Mesenchymal stem cell (in vitro differentiated cells and primary cell): Measurements from ENCODE around the gene SCUBE3.

ENCODE experiments used
- DNase-seq: peaks from one replicate; pipeline ENCODE4 v3.0.0-alpha.2; 2013
- H2AFZ ChIP-seq: one replicate; pipeline ENCODE4 v1.6.1; 2013; ENCODE audit warnings: low read depth, mild to moderate bottlenecking, control low read depth, inconsistent platforms, low read length, moderate library complexity
- H2AK5ac ChIP-seq: 2 replicates; pipeline ENCODE4 v1.6.1; 2013; ENCODE audit warnings: low read length, moderate library complexity, mild to moderate bottlenecking, inconsistent platforms; ENCODE audit not compliant: severe bottlenecking
- H2BK120ac ChIP-seq: one replicate; pipeline ENCODE4 v1.6.1; 2013; ENCODE audit warnings: low read depth, mild to moderate bottlenecking, inconsistent platforms, low read length, moderate library complexity
- H2BK12ac ChIP-seq, 2 experiments: one replicate each; pipeline ENCODE4 v1.6.1; 2013; ENCODE audit warnings: inconsistent platforms in 2 of 2, low read length in 2 of 2, mild to moderate bottlenecking in 2 of 2, moderate library complexity in 2 of 2, control low read depth in 1 of 2
- H2BK15ac ChIP-seq: one replicate; pipeline ENCODE4 v1.6.1; 2013; ENCODE audit warnings: mild to moderate bottlenecking, low read depth, inconsistent platforms; ENCODE audit not compliant: poor library complexity, severe bottlenecking
- H2BK5ac ChIP-seq: 2 replicates; pipeline ENCODE4 v1.6.1; 2013; ENCODE audit warnings: low read depth, mild to moderate bottlenecking, low read length, control low read depth, inconsistent platforms; ENCODE audit not compliant: poor library complexity, severe bottlenecking
- H3K14ac ChIP-seq, 2 experiments: one replicate each; pipeline ENCODE4 v1.6.1; 2013; ENCODE audit warnings: inconsistent platforms in 2 of 2, low read length in 2 of 2, control low read depth in 1 of 2, mild to moderate bottlenecking in 1 of 2, moderate library complexity in 1 of 2
- H3K18ac ChIP-seq, 2 experiments: one replicate each; pipeline ENCODE4 v1.6.1; 2013; ENCODE audit warnings: inconsistent platforms in 2 of 2, low read length in 2 of 2, control low read depth in 1 of 2, low read depth in 1 of 2, mild to moderate bottlenecking in 1 of 2
- H3K23ac ChIP-seq, 2 experiments: one replicate each; pipeline ENCODE4 v1.6.1; 2013; ENCODE audit warnings: inconsistent platforms in 2 of 2, low read length in 2 of 2, mild to moderate bottlenecking in 2 of 2, moderate library complexity in 2 of 2, control low read depth in 1 of 2
- H3K27ac ChIP-seq: 2 replicates; pipeline ENCODE4 v1.5.1; 2013; ENCODE audit warnings: mild to moderate bottlenecking, moderate library complexity, low read length, control low read depth, inconsistent platforms; ENCODE audit not compliant: poor library complexity, severe bottlenecking
- H3K27me3 ChIP-seq, 2 experiments: 2 replicates each; pipeline versions ENCODE4 v1.6.1 to v1.7.0; 2013; ENCODE audit warnings: low read length in 2 of 2, mild to moderate bottlenecking in 2 of 2, moderate library complexity in 2 of 2, control low read depth in 1 of 2, inconsistent platforms in 1 of 2; ENCODE audit not compliant: control insufficient read depth in 1 of 2, insufficient read depth in 1 of 2
- H3K36me3 ChIP-seq, 2 experiments: 2 replicates each; pipeline versions ENCODE4 v1.6.1 to v1.7.0; 2013; ENCODE audit warnings: low read length in 2 of 2, control low read depth in 1 of 2, inconsistent platforms in 1 of 2, low read depth in 1 of 2, mild to moderate bottlenecking in 1 of 2; ENCODE audit not compliant: insufficient read depth in 2 of 2, control insufficient read depth in 1 of 2
- H3K4ac ChIP-seq, 2 experiments: one replicate each; pipeline ENCODE4 v1.6.1; 2013; ENCODE audit warnings: inconsistent platforms in 2 of 2, low read length in 2 of 2, mild to moderate bottlenecking in 2 of 2, moderate library complexity in 2 of 2, control low read depth in 1 of 2, low read depth in 1 of 2
- H3K4me1 ChIP-seq: 2 replicates; pipeline ENCODE4 v1.6.1; 2013; ENCODE audit warnings: low read depth, low read length, control low read depth; ENCODE audit not compliant: control insufficient read depth, insufficient read depth
- H3K4me2 ChIP-seq: 2 replicates; pipeline ENCODE4 v1.6.1; 2013; ENCODE audit warnings: low read length, mild to moderate bottlenecking, inconsistent platforms; ENCODE audit not compliant: poor library complexity, severe bottlenecking
- H3K4me3 ChIP-seq, 2 experiments: 2 replicates each; pipeline versions ENCODE4 v1.5.1 to v1.7.0; 2013; ENCODE audit warnings: low read length in 2 of 2, mild to moderate bottlenecking in 2 of 2, control low read depth in 1 of 2, low read depth in 1 of 2; ENCODE audit not compliant: insufficient read depth in 1 of 2
- H3K79me1 ChIP-seq: replicated peaks from 2 replicates; pipeline ENCODE4 v1.6.1; 2013; ENCODE audit warnings: mild to moderate bottlenecking, control low read depth, low read length, inconsistent platforms; ENCODE audit not compliant: poor library complexity, severe bottlenecking
- H3K9ac ChIP-seq: 2 replicates; pipeline ENCODE4 v1.7.0; 2013; ENCODE audit warnings: mild to moderate bottlenecking, low read length, moderate library complexity
- H3K9me3 ChIP-seq: 2 replicates; pipeline ENCODE4 v1.7.0; 2013; ENCODE audit warnings: mild to moderate bottlenecking, low read length; ENCODE audit not compliant: control insufficient read depth
- H4K8ac ChIP-seq: one replicate; pipeline ENCODE4 v1.6.1; 2013; ENCODE audit warnings: inconsistent platforms, mild to moderate bottlenecking, low read length, moderate library complexity
- H4K91ac ChIP-seq: one replicate; pipeline ENCODE4 v1.6.1; 2013; ENCODE audit warnings: mild to moderate bottlenecking, low read length, inconsistent platforms
- WGBS: methylation state at CpG from one replicate; pipeline ENCODE4 v1.1.7; 2013; ENCODE audit warnings: mixed read lengths; 5-methylcytosine and 5-hydroxymethylcytosine counted together

The SCUBE3 gene

GRCh38 chr6:35275744-35276260 lies 62.0 kb downstream of the SCUBE3 start:
- no peaks in the 10 kb centered on the region for H3K9me3 ChIP-seq
- H2BK12ac ChIP-seq: no peak overlapping the region
- no peak overlapping the region for H3K4me2 ChIP-seq
- WGBS: 99% methylated on average over 3 of the region's 4 CpGs
- no peak overlapping the region for H2AK5ac ChIP-seq
- H3K18ac ChIP-seq: no peak overlapping the region
- H3K9ac ChIP-seq: no peak overlapping the region
- no peak overlapping the region for H4K91ac ChIP-seq
- no peak overlapping the region for H3K4ac ChIP-seq
- H2BK5ac ChIP-seq: no peak overlapping the region
- no peaks in the 10 kb centered on the region for H3K27me3 ChIP-seq
- no peak overlapping the region for H2BK15ac ChIP-seq
- H3K4me1 ChIP-seq: peaks cover 2% of the 10 kb centered on the region
- no peak overlapping the region for H3K4me3 ChIP-seq
- no peak overlapping the region for H3K14ac ChIP-seq
- H3K23ac ChIP-seq: no peak overlapping the region
- peaks cover 7 to 8% of the 10 kb centered on the region in 2 experiments for H3K36me3 ChIP-seq
- no peak for DNase-seq
- H3K79me1 ChIP-seq: peaks cover 31% of the 10 kb centered on the region
- H4K8ac ChIP-seq: no peak overlapping the region
- no peak overlapping the region for H2BK120ac ChIP-seq
- no peak overlapping the region for H2AFZ ChIP-seq
- no peak overlapping the region for H3K27ac ChIP-seq

- no peak overlapping the region for H3K14ac ChIP-seq
- H3K4me1 ChIP-seq: peaks cover 6% of the 10 kb centered on the region
- no peak overlapping the region for H2BK12ac ChIP-seq
- H3K9ac ChIP-seq: no peak overlapping the region
- H2BK120ac ChIP-seq: no peak overlapping the region
- no peak overlapping the region for H2BK5ac ChIP-seq
- peaks cover 4 to 37% of the 10 kb centered on the region in 2 experiments for H3K36me3 ChIP-seq
- H4K91ac ChIP-seq: no peak overlapping the region
- DNase-seq: no peak
- H3K4me3 ChIP-seq: no peak overlapping the region
- no peak overlapping the region for H2AFZ ChIP-seq
- no peak overlapping the region for H4K8ac ChIP-seq
- peaks cover 21% of the 10 kb centered on the region for H3K79me1 ChIP-seq
- no peaks in the 10 kb centered on the region for H3K27me3 ChIP-seq
- no peak overlapping the region for H3K23ac ChIP-seq
- WGBS: 90% methylated on average over 3 of the region's 3 CpGs
- no peak overlapping the region for H3K4ac ChIP-seq
- no peak overlapping the region for H3K18ac ChIP-seq
- H3K27ac ChIP-seq: no peak overlapping the region
- H3K4me2 ChIP-seq: no peak overlapping the region
- H2BK15ac ChIP-seq: no peak overlapping the region
- no peaks in the 10 kb centered on the region for H3K9me3 ChIP-seq
- H2AK5ac ChIP-seq: no peak overlapping the region
Observed at GRCh38 chr6:35278708-35279107, 65.0 kb downstream of the SCUBE3 start.

GRCh38 chr6:35280903-35281302 lies 67.1 kb downstream of the SCUBE3 start:
- no peak overlapping the region for H4K91ac ChIP-seq
- no peaks in the 10 kb centered on the region for H3K27me3 ChIP-seq
- H3K4ac ChIP-seq: no peak overlapping the region
- peaks cover 8 to 56% of the 10 kb centered on the region in 2 experiments for H3K36me3 ChIP-seq
- H3K9me3 ChIP-seq: no peaks in the 10 kb centered on the region
- no peak overlapping the region for H2AFZ ChIP-seq
- WGBS: 72% methylated on average over 4 of the region's 4 CpGs
- H3K9ac ChIP-seq: no peak overlapping the region
- no peak overlapping the region for H2BK12ac ChIP-seq
- no peak overlapping the region for H3K14ac ChIP-seq
- no peak overlapping the region for H4K8ac ChIP-seq
- H3K23ac ChIP-seq: no peak overlapping the region
- no peak overlapping the region for H2BK15ac ChIP-seq
- no peak for DNase-seq
- no peak overlapping the region for H2BK5ac ChIP-seq
- no peak overlapping the region for H3K27ac ChIP-seq
- H2BK120ac ChIP-seq: no peak overlapping the region
- no peak overlapping the region for H2AK5ac ChIP-seq
- no peak overlapping the region for H3K18ac ChIP-seq
- peaks cover 8% of the 10 kb centered on the region for H3K4me1 ChIP-seq
- H3K79me1 ChIP-seq: peaks cover 14% of the 10 kb centered on the region
- no peak overlapping the region for H3K4me2 ChIP-seq
- H3K4me3 ChIP-seq: no peak overlapping the region

GRCh38 chr6:35282472-35282871 lies 68.7 kb downstream of the SCUBE3 start:
- H3K4me1 ChIP-seq: peaks cover 15% of the 10 kb centered on the region
- no peaks in the 10 kb centered on the region for H3K27me3 ChIP-seq
- no peak overlapping the region for H3K27ac ChIP-seq
- no peak overlapping the region for H2BK12ac ChIP-seq
- H3K18ac ChIP-seq: no peak overlapping the region
- H2AK5ac ChIP-seq: no peak overlapping the region
- peaks cover 23 to 71% of the 10 kb centered on the region in 2 experiments for H3K36me3 ChIP-seq
- no peak overlapping the region for H3K4ac ChIP-seq
- WGBS: 87% methylated on average over 2 of the region's 2 CpGs
- peaks cover 7% of the 10 kb centered on the region for H3K79me1 ChIP-seq
- no peaks in the 10 kb centered on the region for H3K9me3 ChIP-seq
- H4K91ac ChIP-seq: no peak overlapping the region
- no peak overlapping the region for H4K8ac ChIP-seq
- no peak for DNase-seq
- H2AFZ ChIP-seq: no peak overlapping the region
- H2BK5ac ChIP-seq: no peak overlapping the region
- H2BK120ac ChIP-seq: no peak overlapping the region
- H2BK15ac ChIP-seq: no peak overlapping the region
- no peak overlapping the region for H3K14ac ChIP-seq
- no peak overlapping the region for H3K4me3 ChIP-seq
- no peak overlapping the region for H3K23ac ChIP-seq
- no peak overlapping the region for H3K4me2 ChIP-seq
- H3K9ac ChIP-seq: no peak overlapping the region
